8988T (cell line): ENCODE data around the gene SZT2.

Source experiments
- DNase-seq: peaks from one replicate; pipeline ENCODE4 v3.0.0; 2011

The SZT2 gene

GRCh38 chr1:43426221-43426620 lies 36.5 kb downstream of the SZT2 start:
- DNase-seq: no peak

GRCh38 chr1:43427524-43427923 lies 37.8 kb downstream of the SZT2 start:
- DNase-seq: no peak

GRCh38 chr1:43427941-43428340 lies 38.2 kb downstream of the SZT2 start:
- no peak for DNase-seq

- DNase-seq: no peak
Measured at GRCh38 chr1:43430831-43431230, 41.1 kb downstream of the SZT2 start.

- no peak for DNase-seq
Measured at GRCh38 chr1:43431676-43432075, 42.0 kb downstream of the SZT2 start.

- no peak for DNase-seq
Measured at GRCh38 chr1:43432171-43432860, 42.6 kb downstream of the SZT2 start.

- no peak for DNase-seq
Measured at GRCh38 chr1:43432907-43433306, 43.2 kb downstream of the SZT2 start.

GRCh38 chr1:43434256-43434655 lies 44.6 kb downstream of the SZT2 start:
- no peak for DNase-seq

- DNase-seq: no peak
Measured at GRCh38 chr1:43435146-43436145, 45.7 kb downstream of the SZT2 start.

- DNase-seq: no peak
Measured at GRCh38 chr1:43436371-43436770, 46.7 kb downstream of the SZT2 start.

- no peak for DNase-seq
Measured at GRCh38 chr1:43437031-43437973, 47.6 kb downstream of the SZT2 start.

GRCh38 chr1:43438006-43438405 lies 48.3 kb downstream of the SZT2 start:
- DNase-seq: no peak

- no peak for DNase-seq
Measured at GRCh38 chr1:43438576-43438952, 48.9 kb downstream of the SZT2 start.

GRCh38 chr1:43438953-43439581 lies 49.4 kb downstream of the SZT2 start:
- no peak for DNase-seq

- no peak for DNase-seq
Measured at GRCh38 chr1:43439781-43440180, 50.1 kb downstream of the SZT2 start.

- no peak for DNase-seq
Measured at GRCh38 chr1:43440358-43440757, 50.7 kb downstream of the SZT2 start.

- DNase-seq: no peak
Measured at GRCh38 chr1:43441166-43441893, 51.6 kb downstream of the SZT2 start.

GRCh38 chr1:43441894-43442637 lies 52.4 kb downstream of the SZT2 start:
- no peak for DNase-seq

- DNase-seq: no peak
Measured at GRCh38 chr1:43442756-43443155, 53.1 kb downstream of the SZT2 start.

- no peak for DNase-seq
Measured at GRCh38 chr1:43443197-43443946, 53.7 kb downstream of the SZT2 start.
